Naive thymus-derived CD8-positive, alpha-beta T cell (primary cell): Measurements from ENCODE around the gene ACOXL. TPM values are rescaled to one million over a fixed set of nuclear protein-coding genes. Genes with fewer than 3 reads are reported as not detected.

ENCODE experiments used
- ATAC-seq, 2 donors: fragments of 150-1000 bp; cut with Tn5 transposase in 1 of 2; sonication (Bioruptor Pico), chemical (Tn5 transposase) in 1 of 2; 1 replicate in 1 of 2; 2 replicates in 1 of 2; pipeline ENCODE4 v1.10.0; 2021; ENCODE audit warnings: mild to moderate bottlenecking in 2 of 2, moderate library complexity in 2 of 2
- POLR2A ChIA-PET: fragments of 350-600 bp; sonication (Branson Sonifier 250); formaldehyde crosslinking; loops from one replicate; lab custom pipeline; 2021; ENCODE audit warnings: antibody characterized with exemption; lab: Charles Lee
- DNase-seq, 10 donors: peaks; one replicate each; pipeline versions ENCODE4 v3.0.0 to v3.0.0-alpha.2; 2020 to 2022
- H3K27ac Mint-ChIP-seq, 10 donors: one replicate each; pipeline ENCODE4 v1.8.0; 2020 to 2022; ENCODE audit warnings: mild to moderate bottlenecking in 10 of 10, mixed read lengths in 10 of 10, moderate library complexity in 4 of 10, inconsistent platforms in 1 of 10
- H3K27me3 Mint-ChIP-seq, 5 donors: one replicate each; pipeline ENCODE4 v1.8.0; 2021 to 2022; ENCODE audit warnings: mixed read lengths in 5 of 5
- H3K36me3 Mint-ChIP-seq, 3 donors: one replicate each; pipeline ENCODE4 v1.8.0; 2020 to 2022; ENCODE audit warnings: mixed read lengths in 3 of 3, mild to moderate bottlenecking in 2 of 3, inconsistent platforms in 1 of 3
- H3K4me1 Mint-ChIP-seq, 4 donors: one replicate each; pipeline ENCODE4 v1.8.0; 2021 to 2022; ENCODE audit warnings: mixed read lengths in 4 of 4
- H3K4me3 Mint-ChIP-seq, 10 donors: one replicate each; pipeline ENCODE4 v1.8.0; 2020 to 2022; ENCODE audit warnings: mild to moderate bottlenecking in 10 of 10, mixed read lengths in 10 of 10, moderate library complexity in 6 of 10, inconsistent platforms in 1 of 10
- H3K9me3 Mint-ChIP-seq, 9 donors: one replicate each; pipeline ENCODE4 v1.8.0; 2020 to 2022; ENCODE audit warnings: mixed read lengths in 9 of 9, mild to moderate bottlenecking in 3 of 9, inconsistent platforms in 1 of 9, moderate library complexity in 1 of 9
- polyA plus RNA-seq, 3 donors: library from polyadenylated mRNA; unstranded; fragments of 300-500 nt; fragmentation: Illumina TruSeq; gene quantifications; one replicate each; pipeline ENCODE4 v1.2.3, GENCODE V29; 2021
- total RNA-seq, 8 experiments: library from RNA in 2 of 8; stranded (reverse) in 2 of 8; gene quantifications; one replicate each; pipeline ENCODE4 v1.2.3 and lab custom pipeline; 2021 to 2026

Gene ACOXL
- total and polyA plus RNA-seq, 5 experiments from 2014 or later: not detected

GRCh38 chr2:110772383-110772755 lies 40.0 kb downstream of the ACOXL start:
- no peaks in the 10 kb centered on the region for H3K9me3 Mint-ChIP-seq
- DNase-seq: no peak
- H3K4me1 Mint-ChIP-seq: no peaks in the 10 kb centered on the region
- no peaks in the 10 kb centered on the region for H3K36me3 Mint-ChIP-seq
- no peak overlapping the region for H3K27ac Mint-ChIP-seq
- H3K27me3 Mint-ChIP-seq: peaks cover 4 to 21% (median 14%) of the 10 kb centered on the region in 5 donors
- ATAC-seq: no peak
- POLR2A ChIA-PET: no interaction called here
- no peak overlapping the region for H3K4me3 Mint-ChIP-seq

- H3K4me3 Mint-ChIP-seq: no peak overlapping the region
- ATAC-seq (no peak), DNase-seq (no peak)
- H3K4me1 Mint-ChIP-seq: no peaks in the 10 kb centered on the region
- H3K36me3 Mint-ChIP-seq: no peaks in the 10 kb centered on the region
- POLR2A ChIA-PET: no interaction called here
- H3K27ac Mint-ChIP-seq: no peak overlapping the region
- peaks cover 4 to 22% (median 14%) of the 10 kb centered on the region in 5 donors for H3K27me3 Mint-ChIP-seq
- H3K9me3 Mint-ChIP-seq: no peaks in the 10 kb centered on the region
Measured at GRCh38 chr2:110773401-110773921, 41.1 kb downstream of the ACOXL start.

- POLR2A ChIA-PET: no interaction called here
- Mint-ChIP-seq H3K27me3 (peaks cover 4 to 22% (median 14%) of the 10 kb centered on the region in 5 donors), H3K4me1 (no peaks in the 10 kb centered on the region), H3K4me3 (no peak overlapping the region), H3K27ac (no peak overlapping the region), H3K9me3 (no peaks in the 10 kb centered on the region), H3K36me3 (no peaks in the 10 kb centered on the region)
- ATAC-seq (no peak), DNase-seq (no peak)
Measured at GRCh38 chr2:110774701-110775100, 42.3 kb downstream of the ACOXL start.

- Mint-ChIP-seq H3K9me3 (no peaks in the 10 kb centered on the region), H3K27me3 (peaks cover 0 to 22% (median 14%) of the 10 kb centered on the region in 5 donors), H3K4me1 (no peaks in the 10 kb centered on the region), H3K4me3 (no peak overlapping the region), H3K36me3 (no peaks in the 10 kb centered on the region), H3K27ac (no peak overlapping the region)
- ATAC-seq (no peak), DNase-seq (no peak)
- POLR2A ChIA-PET: no interaction called here
Measured at GRCh38 chr2:110777531-110778311, 45.3 kb downstream of the ACOXL start.

GRCh38 chr2:110780461-110780860 lies 48.1 kb downstream of the ACOXL start:
- peaks cover 0 to 1% (median 0%) of the 10 kb centered on the region in 9 donors for H3K9me3 Mint-ChIP-seq
- POLR2A ChIA-PET: no interaction called here
- peaks cover 1 to 23% (median 10%) of the 10 kb centered on the region in 5 donors for H3K27me3 Mint-ChIP-seq
- no peak overlapping the region for H3K27ac Mint-ChIP-seq
- DNase-seq (no peak), ATAC-seq (no peak)
- no peaks in the 10 kb centered on the region for H3K36me3 Mint-ChIP-seq
- H3K4me1 Mint-ChIP-seq: no peaks in the 10 kb centered on the region
- H3K4me3 Mint-ChIP-seq: no peak overlapping the region

- Mint-ChIP-seq H3K27me3 (peaks cover 10 to 34% (median 16%) of the 10 kb centered on the region in 5 donors), H3K4me1 (no peaks in the 10 kb centered on the region), H3K4me3 (no peak overlapping the region), H3K36me3 (peaks cover 0 to 3% (median 0%) of the 10 kb centered on the region in 3 donors), H3K27ac (no peak overlapping the region), H3K9me3 (peaks cover 0 to 6% (median 0%) of the 10 kb centered on the region in 9 donors)
- POLR2A ChIA-PET: no interaction called here
- ATAC-seq: no peak
- no peak for DNase-seq
Measured at GRCh38 chr2:110783196-110783873, 51.0 kb downstream of the ACOXL start.

GRCh38 chr2:110784047-110784631 lies 51.8 kb downstream of the ACOXL start:
- peaks cover 0 to 3% (median 0%) of the 10 kb centered on the region in 3 donors for H3K36me3 Mint-ChIP-seq

GRCh38 chr2:110785439-110785838 lies 53.1 kb downstream of the ACOXL start:
- Mint-ChIP-seq H3K27me3 (peaks cover 10 to 29% (median 19%) of the 10 kb centered on the region in 5 donors), H3K4me1 (no peaks in the 10 kb centered on the region), H3K36me3 (peaks cover 0 to 3% (median 0%) of the 10 kb centered on the region in 3 donors), H3K27ac (no peak overlapping the region), H3K9me3 (peaks cover 0 to 6% (median 0%) of the 10 kb centered on the region in 9 donors), H3K4me3 (no peak overlapping the region)
- DNase-seq (no peak), ATAC-seq (no peak)
- POLR2A ChIA-PET: no interaction called here

More at GRCh38 chr2:110784047-110784631, 51.8 kb downstream of the ACOXL start:
- Mint-ChIP-seq H3K4me3 (no peak overlapping the region), H3K9me3 (peaks cover 0 to 6% (median 0%) of the 10 kb centered on the region in 9 donors), H3K27ac (no peak overlapping the region), H3K27me3 (peaks cover 10 to 30% (median 16%) of the 10 kb centered on the region in 5 donors), H3K4me1 (no peaks in the 10 kb centered on the region)
- DNase-seq: no peak
- POLR2A ChIA-PET: no interaction called here
- ATAC-seq: no peak

- Mint-ChIP-seq H3K36me3 (peaks cover 0 to 3% (median 0%) of the 10 kb centered on the region in 3 donors), H3K4me1 (no peaks in the 10 kb centered on the region), H3K27ac (no peak overlapping the region), H3K9me3 (peaks cover 0 to 6% (median 0%) of the 10 kb centered on the region in 9 donors), H3K4me3 (no peak overlapping the region), H3K27me3 (peaks cover 16 to 50% (median 22%) of the 10 kb centered on the region in 5 donors)
- POLR2A ChIA-PET: no interaction called here
- no peak for ATAC-seq
- DNase-seq: no peak
Measured at GRCh38 chr2:110788976-110789375, 56.6 kb downstream of the ACOXL start.

GRCh38 chr2:110789706-110790105 lies 57.3 kb downstream of the ACOXL start:
- ATAC-seq: no peak
- Mint-ChIP-seq H3K4me1 (no peaks in the 10 kb centered on the region), H3K4me3 (no peak overlapping the region), H3K9me3 (peaks cover 0 to 6% (median 0%) of the 10 kb centered on the region in 9 donors), H3K27me3 (peaks cover 18 to 51% (median 27%) of the 10 kb centered on the region in 5 donors), H3K36me3 (peaks cover 0 to 3% (median 0%) of the 10 kb centered on the region in 3 donors), H3K27ac (no peak overlapping the region)
- POLR2A ChIA-PET: no interaction called here
- DNase-seq: no peak

- Mint-ChIP-seq H3K4me3 (no peak overlapping the region), H3K9me3 (peaks cover 0 to 2% (median 0%) of the 10 kb centered on the region in 9 donors), H3K4me1 (no peaks in the 10 kb centered on the region), H3K27ac (no peak overlapping the region), H3K27me3 (peaks cover 16 to 54% (median 27%) of the 10 kb centered on the region in 5 donors), H3K36me3 (peaks cover 0 to 3% (median 0%) of the 10 kb centered on the region in 3 donors)
- DNase-seq (no peak), ATAC-seq (no peak)
- POLR2A ChIA-PET: no interaction called here
Measured at GRCh38 chr2:110790907-110791306, 58.5 kb downstream of the ACOXL start.

GRCh38 chr2:110791435-110791834 lies 59.1 kb downstream of the ACOXL start:
- peaks cover 0 to 3% (median 0%) of the 10 kb centered on the region in 3 donors for H3K36me3 Mint-ChIP-seq
- H3K4me1 Mint-ChIP-seq: no peaks in the 10 kb centered on the region
- ATAC-seq: no peak
- POLR2A ChIA-PET: no interaction called here
- H3K9me3 Mint-ChIP-seq: peaks cover 0 to 2% (median 0%) of the 10 kb centered on the region in 9 donors
- peak overlapping the region in 1 of 10 donors; percentile 0 for H3K27ac Mint-ChIP-seq
- no peak overlapping the region for H3K4me3 Mint-ChIP-seq
- H3K27me3 Mint-ChIP-seq: peaks cover 13 to 52% (median 21%) of the 10 kb centered on the region in 5 donors
- DNase-seq: no peak
